GM10266 (cell line): Measurements from ENCODE around the gene EREG.
"Not testable (repeated sequence)": the region's sequence is repeated elsewhere in the genome, so short reads cannot be mapped to it uniquely, and the experiment has no call there.

ENCODE experiments used
- DNase-seq: peaks from one replicate; pipeline ENCODE4 v3.0.0; 2012; ENCODE audit errors: extremely low spot score
- CTCF ChIP-seq: IDR thresholded peaks from 2 replicates; pipeline ENCODE4 v1.5.1; 2012; ENCODE audit warnings: mild to moderate bottlenecking, low read depth; ENCODE audit not compliant: control insufficient read depth, insufficient read depth; ENCODE audit errors: missing control alignments

The EREG gene

GRCh38 chr4:74394476-74395136, 29.7 kb downstream of the EREG start:
- no peak for TF ChIP-seq CTCF
- DNase-seq = no peak

- DNase-seq = no peak
- TF ChIP-seq CTCF = no peak
Observed at GRCh38 chr4:74395633-74396032, 30.7 kb downstream of the EREG start.

GRCh38 chr4:74397748-74398426, 32.9 kb downstream of the EREG start:
- TF ChIP-seq CTCF = no peak
- DNase-seq = no peak

GRCh38 chr4:74398894-74399589, 34.1 kb downstream of the EREG start:
- DNase-seq = not testable (repeated sequence)

- no peak for DNase-seq
- TF ChIP-seq CTCF = no peak
Observed at GRCh38 chr4:74400395-74400794, 35.5 kb downstream of the EREG start.

- TF ChIP-seq CTCF = no peak
- DNase-seq = no peak
Observed at GRCh38 chr4:74402692-74403456, 37.9 kb downstream of the EREG start.

- TF ChIP-seq CTCF = no peak
- DNase-seq = no peak
Observed at GRCh38 chr4:74407891-74408290, 42.9 kb downstream of the EREG start.
